HepG2 (cell line): ENCODE results near the gene MYL12B. TPM values are rescaled to one million over a fixed set of nuclear protein-coding genes. Genes with fewer than 3 reads are reported as not detected.

Experiments
- ATF3 ChIP-seq: sonication (generic); formaldehyde crosslinking; IDR thresholded peaks from 2 replicates; pipeline ENCODE4 v1.4.0; 2020; ENCODE audit warnings: missing genetic modification reagents
- DNMT3B ChIP-seq: conservative IDR thresholded peaks from 2 replicates; pipeline ENCODE4 v1.6.1; 2016; ENCODE audit warnings: missing biosample characterization, control low read depth
- FOXP1 ChIP-seq, 2 experiments: fragments of 450-650 bp in 1 of 2; IDR thresholded peaks; 2 replicates each; pipeline ENCODE4 v1.6.1; 2017 to 2018; ENCODE audit warnings: antibody characterized with exemption in 1 of 2
- GTF3A ChIP-seq: sonication (generic); formaldehyde crosslinking; conservative IDR thresholded peaks from 2 replicates; pipeline ENCODE4 v1.4.0; 2020; ENCODE audit warnings: mild to moderate bottlenecking, missing genetic modification reagents
- IRX3 ChIP-seq: sonication (generic); formaldehyde crosslinking; IDR thresholded peaks from 2 replicates; pipeline ENCODE4 v1.8.1; 2023; ENCODE audit warnings: mild to moderate bottlenecking, low read depth, missing genetic modification reagents, borderline replicate concordance
- NFE2L1 ChIP-seq: sonication (generic); formaldehyde crosslinking; IDR thresholded peaks from 2 replicates; pipeline ENCODE4 v1.4.0; 2020; ENCODE audit warnings: missing genetic modification reagents, mild to moderate bottlenecking, borderline replicate concordance
- NFYB ChIP-seq: sonication (generic); formaldehyde crosslinking; IDR thresholded peaks from 2 replicates; pipeline ENCODE4 v1.4.0; 2020; ENCODE audit warnings: missing genetic modification reagents
- NPAS2 ChIP-seq: sonication (generic); formaldehyde crosslinking; IDR thresholded peaks from 2 replicates; pipeline ENCODE4 v1.8.0; 2022; ENCODE audit warnings: mild to moderate bottlenecking, missing genetic modification reagents, borderline replicate concordance
- NR1H2 ChIP-seq: sonication (generic); formaldehyde crosslinking; IDR thresholded peaks from 2 replicates; pipeline ENCODE4 v1.8.1; 2022; ENCODE audit warnings: low read depth, missing genetic modification reagents, borderline replicate concordance
- NR3C1 ChIP-seq: sonication (generic); formaldehyde crosslinking; IDR thresholded peaks from 2 replicates; pipeline ENCODE4 v1.4.0; 2020; ENCODE audit warnings: missing genetic modification reagents
- PHF20 ChIP-seq: sonication (generic); formaldehyde crosslinking; IDR thresholded peaks from 2 replicates; pipeline ENCODE4 v1.5.0; 2020; ENCODE audit warnings: mild to moderate bottlenecking, missing genetic modification reagents
- REPIN1 ChIP-seq: sonication (generic); formaldehyde crosslinking; IDR thresholded peaks from 2 replicates; pipeline ENCODE4 v1.8.0; 2022; ENCODE audit warnings: missing genetic modification reagents, low read depth, mild to moderate bottlenecking, borderline replicate concordance
- RFX5 ChIP-seq: IDR thresholded peaks from 2 replicates; pipeline ENCODE4 v1.6.1; 2011; ENCODE audit warnings: low read depth, low read length, improper control_type of control experiment
- SAFB2 ChIP-seq: sonication (generic); formaldehyde crosslinking; IDR thresholded peaks from 2 replicates; pipeline ENCODE4 v1.5.1; 2020; ENCODE audit warnings: missing genetic modification reagents, low read depth, mild to moderate bottlenecking, borderline replicate concordance
- SNRNP70 ChIP-seq: fragments of 200-400 bp; formaldehyde crosslinking; IDR thresholded peaks from 2 replicates; pipeline ENCODE4 v1.6.1; 2017; ENCODE audit warnings: mild to moderate bottlenecking, low read depth, low read length, moderate library complexity
- YEATS2 ChIP-seq: sonication (generic); formaldehyde crosslinking; IDR thresholded peaks from 2 replicates; pipeline ENCODE4 v1.4.0; 2020; ENCODE audit warnings: missing genetic modification reagents, borderline replicate concordance
- ZBTB38 ChIP-seq: sonication (generic); formaldehyde crosslinking; IDR thresholded peaks from 2 replicates; pipeline ENCODE4 v1.5.1; 2020; ENCODE audit warnings: mild to moderate bottlenecking, missing genetic modification reagents
- ZEB1 ChIP-seq: IDR thresholded peaks from 2 replicates; pipeline ENCODE4 v1.6.1; 2012; ENCODE audit warnings: mild to moderate bottlenecking, low read depth, inconsistent platforms; ENCODE audit not compliant: insufficient replicate concordance
- ZMYM4 ChIP-seq: sonication (generic); formaldehyde crosslinking; IDR thresholded peaks from 2 replicates; pipeline ENCODE4 v1.8.1; 2023; ENCODE audit warnings: mild to moderate bottlenecking, missing genetic modification reagents
- ZNF264 ChIP-seq: sonication (generic); formaldehyde crosslinking; IDR thresholded peaks from 2 replicates; pipeline ENCODE4 v1.4.0; 2020; ENCODE audit warnings: missing genetic modification reagents
- ZNF280B ChIP-seq: sonication (generic); formaldehyde crosslinking; IDR thresholded peaks from 2 replicates; pipeline ENCODE4 v1.5.0; 2020; ENCODE audit warnings: missing genetic modification reagents, mild to moderate bottlenecking, borderline replicate concordance
- ZNF354B ChIP-seq: sonication (generic); formaldehyde crosslinking; IDR thresholded peaks from 2 replicates; pipeline ENCODE4 v1.8.0; 2022; ENCODE audit warnings: mild to moderate bottlenecking, missing genetic modification reagents
- ZNF383 ChIP-seq: sonication (generic); formaldehyde crosslinking; IDR thresholded peaks from 2 replicates; pipeline ENCODE4 v1.4.0; 2020; ENCODE audit warnings: missing genetic modification reagents, mild to moderate bottlenecking, borderline replicate concordance
- ZNF44 ChIP-seq: sonication (generic); formaldehyde crosslinking; IDR thresholded peaks from 2 replicates; pipeline ENCODE4 v1.5.1; 2020; ENCODE audit warnings: mild to moderate bottlenecking, missing genetic modification reagents
- ZNF484 ChIP-seq: sonication (generic); formaldehyde crosslinking; IDR thresholded peaks from 2 replicates; pipeline ENCODE4 v1.5.1; 2020; ENCODE audit warnings: mild to moderate bottlenecking, low read depth, missing genetic modification reagents, borderline replicate concordance
- ZNF549 ChIP-seq: sonication (generic); formaldehyde crosslinking; IDR thresholded peaks from 2 replicates; pipeline ENCODE4 v1.5.0; 2020; ENCODE audit warnings: missing genetic modification reagents
- polyA plus RNA-seq, 8 experiments: library from polyadenylated mRNA; depleted of rRNA in 3 of 8; stranded (reverse) in 7 of 8; unstranded in 1 of 8; fragments of >200 nt; fragmentation: Illumina TruSeq in 4 of 8; extraction: Trizol in 4 of 8; gene quantifications; 2 replicates each; pipeline versions ENCODE4 v1.2.1 to v1.2.3, GENCODE V29; 2011 to 2016; ENCODE audit warnings: low read depth in 4 of 8, missing spikeins in 1 of 8, mixed read lengths in 1 of 8; ENCODE audit not compliant: insufficient read depth in 1 of 8
- total RNA-seq, 5 experiments: library from RNA; depleted of rRNA; stranded (reverse); fragments of >200 nt; fragmentation: Illumina TruSeq; extraction: Trizol; gene quantifications; 2 replicates each; pipeline ENCODE4 v1.2.3, GENCODE V29; 2016; ENCODE audit warnings: low read depth in 1 of 5
- TF ChIP-seq, protein P1 (sequence below): sonication (generic); formaldehyde crosslinking; IDR thresholded peaks from 2 replicates; pipeline ENCODE4 v1.8.0; 2022; ENCODE audit warnings: low read depth, missing genetic modification reagents
- TF ChIP-seq, protein P2 (sequence below): sonication (generic); formaldehyde crosslinking; IDR thresholded peaks from 2 replicates; pipeline ENCODE4 v1.8.1; 2023; ENCODE audit warnings: mild to moderate bottlenecking, missing genetic modification reagents

MYL12B gene
- total and polyA plus RNA-seq, 2 of the 13 experiments (the other 11 are each of a cell fraction or from before 2014, with no cell fraction given), result 265 to 340 TPM

DNA sequence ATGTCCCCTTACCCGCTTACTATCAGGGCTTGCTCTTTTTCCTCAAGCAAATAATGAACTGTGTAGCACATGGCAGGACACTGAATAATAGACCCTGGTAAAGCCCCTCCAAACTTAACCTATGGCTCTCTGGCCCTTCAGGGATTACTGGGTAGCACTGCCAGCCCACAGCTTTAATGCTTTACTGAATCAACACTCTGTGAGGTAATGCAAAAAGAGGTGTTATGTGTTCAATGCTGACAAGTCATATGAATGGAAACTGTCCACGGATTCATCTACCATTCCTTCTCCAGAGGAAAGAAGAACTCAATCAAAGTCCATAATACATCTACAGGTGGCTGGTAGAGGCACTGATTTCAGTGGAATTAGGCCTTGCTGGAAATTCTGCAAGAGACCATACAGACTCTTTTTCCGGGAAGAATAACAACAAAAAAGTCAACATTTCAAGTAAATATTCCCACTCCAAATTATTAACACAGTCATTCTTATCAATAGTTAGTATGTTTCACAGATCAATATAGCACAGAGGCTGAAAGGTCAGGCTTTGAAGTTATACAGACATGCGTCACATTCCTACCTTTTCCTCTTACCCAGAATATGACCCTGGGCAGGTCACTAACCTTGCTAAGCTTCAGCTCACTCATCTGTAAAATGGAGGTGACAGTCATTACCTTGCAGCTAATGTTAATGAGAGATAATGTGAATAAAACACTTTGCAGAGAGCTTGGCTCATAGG, 28.3 kb upstream of the MYL12B start (continued):
- TF ChIP-seq NPAS2 (0 out of 2 replicates have a peak, but pooled peaks have one; percentile 40), ZMYM4 (CRISPR knock-in tag) (peak; percentile 85), NFYB (CRISPR knock-in tag) (no peak), DNMT3B (CRISPR knock-in tag) (no peak), IRX3 (CRISPR knock-in tag) (no peak), ZNF44 (CRISPR knock-in tag) (no peak), ZNF484 (CRISPR knock-in tag) (no peak), PHF20 (CRISPR knock-in tag) (no peak), NR3C1 (CRISPR knock-in tag) (no peak), SAFB2 (CRISPR knock-in tag) (no peak), REPIN1 (peak; percentile 89), ZNF280B (CRISPR knock-in tag) (no peak), SNRNP70 (no peak), ZEB1 (peak; percentile 80), RFX5 (no peak), YEATS2 (CRISPR knock-in tag) (no peak), ATF3 (CRISPR knock-in tag) (0 out of 2 replicates have a peak, but pooled peaks have one; percentile 15), ZNF264 (peak; percentile 96), ZNF549 (CRISPR knock-in tag) (no peak), GTF3A (no peak), NR1H2 (CRISPR knock-in tag) (no peak), ZNF383 (CRISPR knock-in tag) (no peak), ZNF354B (no peak), NFE2L1 (CRISPR knock-in tag) (no peak), FOXP1 (IDR thresholded peaks at IDR 0.05) (peak; percentile 87), FOXP1 (CRISPR knock-in tag; IDR thresholded peaks at IDR 0.05) (peak; percentile 96), ZBTB38 (CRISPR knock-in tag) (no peak)
- TF ChIP-seq, protein P1, sequence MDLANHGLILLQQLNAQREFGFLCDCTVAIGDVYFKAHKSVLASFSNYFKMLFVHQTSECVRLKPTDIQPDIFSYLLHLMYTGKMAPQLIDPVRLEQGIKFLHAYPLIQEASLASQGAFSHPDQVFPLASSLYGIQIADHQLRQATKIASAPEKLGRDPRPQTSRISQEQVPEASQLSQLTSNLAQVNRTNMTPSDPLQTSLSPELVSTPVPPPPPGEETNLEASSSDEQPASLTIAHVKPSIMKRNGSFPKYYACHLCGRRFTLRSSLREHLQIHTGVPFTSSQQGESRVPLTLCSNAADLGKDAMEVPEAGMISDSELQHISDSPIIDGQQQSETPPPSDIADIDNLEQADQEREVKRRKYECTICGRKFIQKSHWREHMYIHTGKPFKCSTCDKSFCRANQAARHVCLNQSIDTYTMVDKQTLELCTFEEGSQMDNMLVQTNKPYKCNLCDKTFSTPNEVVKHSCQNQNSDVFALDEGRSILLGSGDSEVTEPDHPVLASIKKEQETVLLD, result no peak
- TF ChIP-seq, protein P2, sequence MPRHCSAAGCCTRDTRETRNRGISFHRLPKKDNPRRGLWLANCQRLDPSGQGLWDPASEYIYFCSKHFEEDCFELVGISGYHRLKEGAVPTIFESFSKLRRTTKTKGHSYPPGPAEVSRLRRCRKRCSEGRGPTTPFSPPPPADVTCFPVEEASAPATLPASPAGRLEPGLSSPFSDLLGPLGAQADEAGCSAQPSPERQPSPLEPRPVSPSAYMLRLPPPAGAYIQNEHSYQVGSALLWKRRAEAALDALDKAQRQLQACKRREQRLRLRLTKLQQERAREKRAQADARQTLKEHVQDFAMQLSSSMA, result no peak
